Natural killer cell (primary cell): ENCODE measurements around the gene EIF2AK3. TPM values are rescaled to one million over a fixed set of nuclear protein-coding genes. Genes with fewer than 3 reads are reported as not detected.

Experiments used
- ATAC-seq, 3 donors: fragments of 150-1000 bp in 2 of 3; fragments of 200-7000 bp in 1 of 3; cut with Tn5 transposase; 1 replicate in 1 of 3; 2 replicates in 2 of 3; pipeline ENCODE4 v1.10.0; 2021; ENCODE audit warnings: mild to moderate bottlenecking in 2 of 3, moderate library complexity in 2 of 3
- DNase-seq, 2 donors: peaks; one replicate each; pipeline versions ENCODE4 v3.0.0 to v3.0.0-alpha.2; 2013 to 2021; ENCODE audit warnings: mixed read lengths in 1 of 2
- H3K27ac ChIP-seq: one replicate; pipeline ENCODE4 v1.5.1; 2013; ENCODE audit warnings: mild to moderate bottlenecking, low read length
- H3K27me3 ChIP-seq: one replicate; pipeline ENCODE4 v1.6.1; 2013; ENCODE audit warnings: low read length; ENCODE audit not compliant: control insufficient read depth, insufficient read depth
- H3K36me3 ChIP-seq: one replicate; pipeline ENCODE4 v1.6.1; 2013; ENCODE audit warnings: low read length; ENCODE audit not compliant: control insufficient read depth, insufficient read depth
- H3K4me1 ChIP-seq: one replicate; pipeline ENCODE4 v1.6.1; 2013; ENCODE audit warnings: low read length; ENCODE audit not compliant: control insufficient read depth, insufficient read depth
- H3K4me3 ChIP-seq: one replicate; pipeline ENCODE4 v1.5.1; 2013; ENCODE audit warnings: low read length
- H3K9me3 ChIP-seq: one replicate; pipeline ENCODE4 v1.6.1; 2013; ENCODE audit warnings: low read length; ENCODE audit not compliant: control insufficient read depth, insufficient read depth
- H3K27ac Mint-ChIP-seq, 2 donors: one replicate each; pipeline ENCODE4 v1.8.0; 2022; ENCODE audit warnings: mild to moderate bottlenecking in 2 of 2, mixed read lengths in 2 of 2, moderate library complexity in 1 of 2
- H3K27me3 Mint-ChIP-seq, 2 donors: one replicate each; pipeline ENCODE4 v1.8.0; 2022; ENCODE audit warnings: low read depth in 2 of 2, mixed read lengths in 2 of 2
- H3K36me3 Mint-ChIP-seq: one replicate; pipeline ENCODE4 v1.8.0; 2022; ENCODE audit warnings: mixed read lengths
- H3K4me1 Mint-ChIP-seq, 2 donors: one replicate each; pipeline ENCODE4 v1.8.0; 2022; ENCODE audit warnings: mixed read lengths in 2 of 2
- H3K4me3 Mint-ChIP-seq: one replicate; pipeline ENCODE4 v1.8.0; 2022; ENCODE audit warnings: mild to moderate bottlenecking, moderate library complexity, mixed read lengths
- H3K9me3 Mint-ChIP-seq, 2 donors: one replicate each; pipeline ENCODE4 v1.8.0; 2022; ENCODE audit warnings: mixed read lengths in 2 of 2
- WGBS: methylation state at CpG from one replicate; pipeline ENCODE4 v1.1.7; 2013; ENCODE audit warnings: missing lambda C conversion rate; ENCODE audit not compliant: insufficient coverage; 5-methylcytosine and 5-hydroxymethylcytosine counted together
- intact Hi-C: fragments of 100-400 bp; cut with micrococcal nuclease; formaldehyde crosslinking; loops from one replicate; pipeline ENCODE4 v1.14.2; 2022
- total RNA-seq, 4 donors: library from RNA; stranded (reverse); fragments of 120-200 nt in 1 of 4; gene quantifications; one replicate each; pipeline versions ENCODE4 v1.2.3 to v1.2.4, GENCODE V29; 2013 to 2022
- TF ChIP-seq, protein P1 (sequence below): fragments of 200-600 bp; IDR thresholded peaks from one replicate; pipeline ENCODE4 v1.8.0; 2022; ENCODE audit warnings: antibody characterized with exemption

The EIF2AK3 gene
- total RNA-seq, 3 donors from 2014 or later (not counting 1 experiment from before 2014, with no cell fraction given), result 29.9 to 43.7 (median 33.4) TPM

DNA sequence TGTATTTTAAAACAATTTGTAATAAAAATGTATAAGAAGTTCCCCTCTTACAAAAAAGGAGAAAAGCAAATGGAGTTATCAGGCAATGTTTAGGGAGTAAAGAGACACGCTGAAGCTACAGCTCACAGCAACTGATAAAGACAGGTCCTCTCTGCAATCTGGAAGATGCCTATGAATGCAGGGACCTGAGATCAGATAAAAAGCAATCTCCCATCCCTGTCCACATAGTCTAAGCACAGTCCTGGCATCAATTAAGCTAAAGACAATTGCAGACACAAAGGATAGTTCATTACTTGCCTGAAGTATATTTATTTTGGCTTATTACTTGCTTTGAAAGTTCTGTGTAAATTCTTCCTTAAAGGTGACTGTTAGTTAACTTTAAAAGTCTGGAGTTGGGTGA is 5.0 kb downstream of the EIF2AK3 start:
- no peak for DNase-seq
- TF ChIP-seq, protein P1, sequence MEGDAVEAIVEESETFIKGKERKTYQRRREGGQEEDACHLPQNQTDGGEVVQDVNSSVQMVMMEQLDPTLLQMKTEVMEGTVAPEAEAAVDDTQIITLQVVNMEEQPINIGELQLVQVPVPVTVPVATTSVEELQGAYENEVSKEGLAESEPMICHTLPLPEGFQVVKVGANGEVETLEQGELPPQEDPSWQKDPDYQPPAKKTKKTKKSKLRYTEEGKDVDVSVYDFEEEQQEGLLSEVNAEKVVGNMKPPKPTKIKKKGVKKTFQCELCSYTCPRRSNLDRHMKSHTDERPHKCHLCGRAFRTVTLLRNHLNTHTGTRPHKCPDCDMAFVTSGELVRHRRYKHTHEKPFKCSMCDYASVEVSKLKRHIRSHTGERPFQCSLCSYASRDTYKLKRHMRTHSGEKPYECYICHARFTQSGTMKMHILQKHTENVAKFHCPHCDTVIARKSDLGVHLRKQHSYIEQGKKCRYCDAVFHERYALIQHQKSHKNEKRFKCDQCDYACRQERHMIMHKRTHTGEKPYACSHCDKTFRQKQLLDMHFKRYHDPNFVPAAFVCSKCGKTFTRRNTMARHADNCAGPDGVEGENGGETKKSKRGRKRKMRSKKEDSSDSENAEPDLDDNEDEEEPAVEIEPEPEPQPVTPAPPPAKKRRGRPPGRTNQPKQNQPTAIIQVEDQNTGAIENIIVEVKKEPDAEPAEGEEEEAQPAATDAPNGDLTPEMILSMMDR, result no peak
- no peak overlapping the region for H3K27ac ChIP-seq
- no peaks in the 10 kb centered on the region for H3K36me3 Mint-ChIP-seq
- H3K27me3 ChIP-seq, result no peaks in the 10 kb centered on the region
- peaks cover 16% of the 10 kb centered on the region for H3K4me1 ChIP-seq
- no peak overlapping the region for H3K4me3 Mint-ChIP-seq
- no peaks in the 10 kb centered on the region for H3K27me3 Mint-ChIP-seq
- H3K9me3 ChIP-seq, result no peaks in the 10 kb centered on the region
- no peaks in the 10 kb centered on the region for H3K36me3 ChIP-seq
- no peak overlapping the region for H3K4me3 ChIP-seq
- H3K27ac Mint-ChIP-seq, result no peak overlapping the region
- no peak for ATAC-seq
- 100% methylated on average over 1 of the region's 1 CpG for WGBS
- H3K9me3 Mint-ChIP-seq, result no peaks in the 10 kb centered on the region
- intact Hi-C loops, result no loop called here
- peaks cover 13 to 22% of the 10 kb centered on the region in 2 donors for H3K4me1 Mint-ChIP-seq

DNA sequence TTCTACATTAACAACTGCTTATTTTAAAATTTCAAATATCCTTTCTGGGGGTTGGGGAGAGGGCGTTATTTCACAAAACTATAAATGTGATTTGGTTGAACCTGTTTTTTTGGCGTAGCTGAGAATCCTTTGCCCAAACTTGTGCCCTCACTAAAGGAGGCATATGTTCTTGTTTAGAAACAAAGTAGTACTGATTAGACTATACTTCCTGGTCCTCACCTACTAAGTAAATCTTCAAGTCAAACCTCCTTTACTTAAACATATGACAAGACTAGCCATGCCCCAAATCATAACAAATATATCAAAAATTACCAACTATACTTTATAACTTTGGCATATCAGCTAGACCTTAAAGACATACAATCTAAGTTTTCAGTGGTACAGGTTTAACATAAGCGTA is 5.8 kb downstream of the EIF2AK3 start:
- intact Hi-C loops, result no loop called here
- Histone ChIP-seq H3K27me3 (no peaks in the 10 kb centered on the region), H3K9me3 (no peaks in the 10 kb centered on the region), H3K36me3 (no peaks in the 10 kb centered on the region), H3K27ac (no peak overlapping the region), H3K4me1 (peaks cover 14% of the 10 kb centered on the region), H3K4me3 (no peak overlapping the region)
- Mint-ChIP-seq H3K27me3 (no peaks in the 10 kb centered on the region), H3K9me3 (no peaks in the 10 kb centered on the region), H3K36me3 (no peaks in the 10 kb centered on the region), H3K27ac (no peak overlapping the region), H3K4me1 (peaks cover 19 to 28% of the 10 kb centered on the region in 2 donors), H3K4me3 (no peak overlapping the region)
- DNase-seq, result no peak
- ATAC-seq, result no peak
- TF ChIP-seq, protein P1, result no peak
- WGBS, result 68% methylated on average over 2 of the region's 3 CpGs

DNA sequence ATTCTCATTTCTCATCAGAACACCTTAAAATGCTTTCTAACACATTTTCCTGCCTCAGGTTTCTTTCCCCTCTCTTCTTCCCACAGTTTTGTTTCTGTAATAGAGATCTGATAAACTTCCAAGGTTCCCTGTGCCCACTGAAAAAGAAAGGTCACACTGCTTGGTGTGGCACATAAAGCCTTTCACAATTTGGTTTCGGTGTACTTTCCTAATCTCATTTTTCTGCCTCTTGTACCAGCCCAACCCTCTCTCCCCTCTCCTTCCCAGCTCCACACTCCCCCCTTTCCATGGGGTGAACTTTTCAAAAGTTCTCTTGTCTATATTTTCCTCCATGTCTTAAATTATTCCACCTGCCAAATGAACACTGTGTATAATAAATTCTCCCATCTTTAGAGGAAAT is 7.2 kb downstream of the EIF2AK3 start:
- no peak for DNase-seq
- H3K27me3 ChIP-seq, result no peaks in the 10 kb centered on the region
- H3K9me3 Mint-ChIP-seq, result no peaks in the 10 kb centered on the region

DNA sequence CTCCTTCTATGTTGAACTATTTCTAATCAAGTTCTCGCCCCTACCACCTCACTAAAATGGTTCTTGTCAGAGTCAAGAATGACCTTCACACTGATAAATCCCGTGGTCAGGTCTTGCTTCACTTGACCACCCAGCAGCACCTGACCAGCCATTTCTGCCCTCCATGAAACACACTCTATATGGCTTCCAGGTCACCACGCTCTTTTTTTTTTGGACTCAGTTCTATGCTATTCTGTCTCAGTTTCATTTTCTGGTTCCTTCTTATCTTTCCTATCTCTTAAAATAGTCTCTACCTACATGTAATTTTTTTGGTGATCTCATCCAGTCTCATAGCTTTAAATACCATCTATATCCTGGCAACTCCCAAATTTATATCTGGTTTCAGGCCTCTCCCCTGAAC is 11.4 kb downstream of the EIF2AK3 start:
- peaks cover 12% of the 10 kb centered on the region for H3K4me1 ChIP-seq
- H3K36me3 ChIP-seq, result peaks cover 9% of the 10 kb centered on the region
- no peak overlapping the region for H3K4me3 ChIP-seq
- Mint-ChIP-seq H3K4me3 (no peak overlapping the region), H3K4me1 (peaks cover 19 to 28% of the 10 kb centered on the region in 2 donors), H3K9me3 (no peaks in the 10 kb centered on the region), H3K27ac (no peak overlapping the region), H3K27me3 (no peaks in the 10 kb centered on the region), H3K36me3 (no peaks in the 10 kb centered on the region)
- 79% methylated on average over 3 of the region's 3 CpGs for WGBS
- no peak for DNase-seq
- ATAC-seq, result no peak
- TF ChIP-seq, protein P1, result no peak
- no peaks in the 10 kb centered on the region for H3K27me3 ChIP-seq
- intact Hi-C loops, result no loop called here
- H3K9me3 ChIP-seq, result no peaks in the 10 kb centered on the region
- no peak overlapping the region for H3K27ac ChIP-seq

More for the DNA sequence above, 7.2 kb downstream of the EIF2AK3 start:
- Mint-ChIP-seq H3K4me1 (peaks cover 19 to 28% of the 10 kb centered on the region in 2 donors), H3K27ac (no peak overlapping the region), H3K4me3 (no peak overlapping the region), H3K36me3 (no peaks in the 10 kb centered on the region), H3K27me3 (no peaks in the 10 kb centered on the region)
- WGBS, result 97% methylated on average over 1 of the region's 1 CpG
- intact Hi-C loops, result no loop called here
- Histone ChIP-seq H3K4me1 (peaks cover 14% of the 10 kb centered on the region), H3K9me3 (no peaks in the 10 kb centered on the region), H3K27ac (no peak overlapping the region), H3K36me3 (no peaks in the 10 kb centered on the region), H3K4me3 (no peak overlapping the region)
- TF ChIP-seq, protein P1, result no peak
- ATAC-seq, result no peak
